ENCODE results near the gene SERPINC1. TPM values are rescaled to one million over a fixed set of nuclear protein-coding genes. Genes with fewer than 3 reads are reported as not detected.

The SERPINC1 gene
- total RNA-seq, 6 experiments from 2014 or later: 1,325 to 2,875 (median 2,199) TPM

- H3K4me1 ChIP-seq: no peaks in the 10 kb centered on the region
- ATAC-seq: no peak
- H3K27ac ChIP-seq: no peak overlapping the region
- no peak for DNase-seq
- no peak overlapping the region for H3K4me3 ChIP-seq
- WGBS (ENCODE audit: insufficient coverage, low coverage, low lambda C conversion rate, missing lambda C conversion rate): 100% methylated on average over 3 of the region's 3 CpGs
- no peaks in the 10 kb centered on the region for H3K27me3 ChIP-seq
- no peaks in the 10 kb centered on the region for H3K9me3 ChIP-seq
- TF ChIP-seq CTCF (IDR thresholded peaks at IDR 0.05) (no peak), POLR2A (IDR thresholded peaks at IDR 0.05) (no peak)
- intact Hi-C loops (cut with DNase I): no loop called here
- no peaks in the 10 kb centered on the region for H3K36me3 ChIP-seq
Measured at GRCh38 chr1:173894189-173894588, 22.9 kb downstream of the SERPINC1 start.

GRCh38 chr1:173893611-173894010, 23.5 kb downstream of the SERPINC1 start:
- Histone ChIP-seq H3K36me3 (no peaks in the 10 kb centered on the region), H3K27me3 (no peaks in the 10 kb centered on the region), H3K4me1 (no peaks in the 10 kb centered on the region), H3K27ac (no peak overlapping the region), H3K9me3 (no peaks in the 10 kb centered on the region), H3K4me3 (no peak overlapping the region)
- TF ChIP-seq POLR2A (IDR thresholded peaks at IDR 0.05): no peak
- TF ChIP-seq CTCF (IDR thresholded peaks at IDR 0.05): no peak
- WGBS (ENCODE audit: insufficient coverage, low coverage, low lambda C conversion rate, missing lambda C conversion rate): 100% methylated on average over 1 of the region's 1 CpG
- DNase-seq: no peak
- ATAC-seq: peak in 1 of 4 donors; percentile 37
- intact Hi-C loops (cut with DNase I): no loop called here

- DNase-seq (no peak), ATAC-seq (no peak)
- no peak overlapping the region for H3K4me3 ChIP-seq
- H3K36me3 ChIP-seq: peaks cover 0 to 6% (median 2%) of the 10 kb centered on the region in 4 donors
- H3K27ac ChIP-seq: no peak overlapping the region
- 91% methylated on average over 2 of the region's 2 CpGs for WGBS (ENCODE audit: insufficient coverage, low coverage, low lambda C conversion rate, missing lambda C conversion rate)
- TF ChIP-seq CTCF (IDR thresholded peaks at IDR 0.05) (no peak), POLR2A (IDR thresholded peaks at IDR 0.05) (no peak)
- H3K27me3 ChIP-seq: no peaks in the 10 kb centered on the region
- intact Hi-C loops (cut with DNase I): no loop called here
- H3K4me1 ChIP-seq: no peaks in the 10 kb centered on the region
- H3K9me3 ChIP-seq: no peaks in the 10 kb centered on the region
Measured at GRCh38 chr1:173889885-173890284, 27.2 kb downstream of the SERPINC1 start.

- intact Hi-C loops (cut with DNase I): no loop called here
- no peak for ATAC-seq
- no peak for DNase-seq
- Histone ChIP-seq H3K4me3 (no peak overlapping the region), H3K36me3 (peaks cover 0 to 6% (median 2%) of the 10 kb centered on the region in 4 donors), H3K4me1 (no peaks in the 10 kb centered on the region), H3K27me3 (no peaks in the 10 kb centered on the region), H3K9me3 (no peaks in the 10 kb centered on the region), H3K27ac (no peak overlapping the region)
- no peak for TF ChIP-seq CTCF (IDR thresholded peaks at IDR 0.05)
Measured at GRCh38 chr1:173888749-173889148, 28.4 kb downstream of the SERPINC1 start.

GRCh38 chr1:173887627-173888026, 29.5 kb downstream of the SERPINC1 start:
- Histone ChIP-seq H3K27me3 (no peaks in the 10 kb centered on the region), H3K4me1 (no peaks in the 10 kb centered on the region), H3K4me3 (no peak overlapping the region), H3K36me3 (peaks cover 0 to 6% (median 2%) of the 10 kb centered on the region in 4 donors), H3K9me3 (no peaks in the 10 kb centered on the region), H3K27ac (no peak overlapping the region)
- TF ChIP-seq CTCF (IDR thresholded peaks at IDR 0.05) (no peak), POLR2A (IDR thresholded peaks at IDR 0.05) (no peak)
- no peak for ATAC-seq
- no peak for DNase-seq
- intact Hi-C loops (cut with DNase I): no loop called here
- 94% methylated on average over 2 of the region's 2 CpGs for WGBS (ENCODE audit: insufficient coverage, low coverage, low lambda C conversion rate, missing lambda C conversion rate)
